ENCODE data around the gene GALNT5.
"Not testable (repeated sequence)": the region's sequence is repeated elsewhere in the genome, so short reads cannot be mapped to it uniquely, and the experiment has no call there.

Gene GALNT5

GRCh38 chr2:157257312-157258252 lies at the start of gene GALNT5:
GALNT5 (plus strand) TSS chr2:157257705; CDS start chr2:157258083, 378 bp downstream.
- peak; percentile 87 for DNase-seq

- peak; percentile 100 for DNase-seq
Measured at GRCh38 chr2:157216286-157216965, 41.1 kb upstream of the GALNT5 start.

- peak; percentile 40 for DNase-seq
Measured at GRCh38 chr2:157217409-157217808, 40.1 kb upstream of the GALNT5 start.

- no peak for DNase-seq
Measured at GRCh38 chr2:157218911-157219310, 38.6 kb upstream of the GALNT5 start.

GRCh38 chr2:157220502-157220901 lies 37.0 kb upstream of the GALNT5 start:
- no peak for DNase-seq

GRCh38 chr2:157221394-157221988 lies 36.0 kb upstream of the GALNT5 start:
- no peak for DNase-seq

GRCh38 chr2:157223624-157224205 lies 33.8 kb upstream of the GALNT5 start:
- no peak for DNase-seq

GRCh38 chr2:157224448-157224847 lies 33.1 kb upstream of the GALNT5 start:
- not testable (repeated sequence) for DNase-seq

- no peak for DNase-seq
Measured at GRCh38 chr2:157227592-157227991, 29.9 kb upstream of the GALNT5 start.

- no peak for DNase-seq
Measured at GRCh38 chr2:157228946-157229345, 28.6 kb upstream of the GALNT5 start.

GRCh38 chr2:157229572-157229971 lies 27.9 kb upstream of the GALNT5 start:
- no peak for DNase-seq

- no peak for DNase-seq
Measured at GRCh38 chr2:157231476-157231875, 26.0 kb upstream of the GALNT5 start.

- DNase-seq, result no peak
Measured at GRCh38 chr2:157233506-157233905, 24.0 kb upstream of the GALNT5 start.

- DNase-seq, result no peak
Measured at GRCh38 chr2:157236404-157236803, 21.1 kb upstream of the GALNT5 start.

GRCh38 chr2:157238296-157238695 lies 19.2 kb upstream of the GALNT5 start:
- DNase-seq, result no peak

GRCh38 chr2:157244691-157245090 lies 12.8 kb upstream of the GALNT5 start:
- peak; percentile 98 for DNase-seq

- DNase-seq, result peak; percentile 61
Measured at GRCh38 chr2:157245144-157245840, 12.2 kb upstream of the GALNT5 start.

- no peak for DNase-seq
Measured at GRCh38 chr2:157245846-157246764, 11.4 kb upstream of the GALNT5 start.

GRCh38 chr2:157246765-157247407 lies 10.6 kb upstream of the GALNT5 start:
- DNase-seq, result no peak

- DNase-seq, result no peak
Measured at GRCh38 chr2:157250836-157251235, 6.7 kb upstream of the GALNT5 start.

GRCh38 chr2:157251932-157252331 lies 5.6 kb upstream of the GALNT5 start:
- DNase-seq, result no peak

Measured in NCI-H1694 treated with DMSO at 0.1 percent for 48 hours (cell line).